Naive thymus-derived CD4-positive, alpha-beta T cell (primary cell): ENCODE results near the gene HOXA10. TPM values are rescaled to one million over a fixed set of nuclear protein-coding genes. Genes with fewer than 3 reads are reported as not detected.

Experiments used
- ATAC-seq: fragments of 150-1000 bp; cut with Tn5 transposase; 2 replicates; pipeline ENCODE4 v1.10.0; 2021; ENCODE audit warnings: mild to moderate bottlenecking, moderate library complexity
- CTCF ChIA-PET: fragments of 350-600 bp; sonication (Branson Sonifier 250); formaldehyde crosslinking; loops from one replicate; lab custom pipeline; 2021; ENCODE audit warnings: antibody characterized with exemption; lab: Charles Lee
- POLR2A ChIA-PET: fragments of 350-600 bp; sonication (Branson Sonifier 250); formaldehyde crosslinking; loops from one replicate; lab custom pipeline; 2021; ENCODE audit warnings: antibody characterized with exemption, inconsistent platforms; lab: Charles Lee
- DNase-seq, 9 donors: peaks; one replicate each; pipeline versions ENCODE4 v3.0.0 to v3.0.0-alpha.2; 2020 to 2022; ENCODE audit warnings: mixed read lengths in 1 of 9
- H3K27ac ChIP-seq: one replicate; pipeline ENCODE4 v1.7.0; 2013; ENCODE audit warnings: mild to moderate bottlenecking, low read depth, low read length, moderate library complexity
- H3K27me3 ChIP-seq, 2 donors: one replicate each; pipeline ENCODE4 v1.7.0; 2013; ENCODE audit warnings: low read length in 2 of 2, mild to moderate bottlenecking in 2 of 2, moderate library complexity in 2 of 2; ENCODE audit not compliant: control insufficient read depth in 2 of 2, insufficient read depth in 2 of 2
- H3K36me3 ChIP-seq, 3 experiments: 1 replicate in 2 of 3; 2 replicates in 1 of 3; pipeline ENCODE4 v1.7.0; 2013; ENCODE audit warnings: low read length in 3 of 3, mild to moderate bottlenecking in 3 of 3, moderate library complexity in 1 of 3; ENCODE audit not compliant: insufficient read depth in 3 of 3, control insufficient read depth in 2 of 3
- H3K4me1 ChIP-seq, 2 donors: one replicate each; pipeline ENCODE4 v1.7.0; 2013; ENCODE audit warnings: low read length in 2 of 2, mild to moderate bottlenecking in 2 of 2, moderate library complexity in 1 of 2; ENCODE audit not compliant: control insufficient read depth in 2 of 2, insufficient read depth in 2 of 2
- H3K4me3 ChIP-seq: 2 replicates; pipeline ENCODE4 v1.7.0; 2013; ENCODE audit warnings: mild to moderate bottlenecking, low read length
- H3K9me3 ChIP-seq, 3 experiments: 1 replicate in 2 of 3; 2 replicates in 1 of 3; pipeline ENCODE4 v1.7.0; 2013; ENCODE audit warnings: low read length in 3 of 3; ENCODE audit not compliant: control insufficient read depth in 2 of 3
- H3K27ac Mint-ChIP-seq, 9 donors: one replicate each; pipeline ENCODE4 v1.8.0; 2020 to 2022; ENCODE audit warnings: mixed read lengths in 9 of 9, mild to moderate bottlenecking in 8 of 9, moderate library complexity in 5 of 9, inconsistent platforms in 2 of 9
- H3K27me3 Mint-ChIP-seq, 5 donors: one replicate each; pipeline ENCODE4 v1.8.0; 2021 to 2022; ENCODE audit warnings: mixed read lengths in 5 of 5, mild to moderate bottlenecking in 1 of 5
- H3K36me3 Mint-ChIP-seq, 5 donors: one replicate each; pipeline ENCODE4 v1.8.0; 2020 to 2022; ENCODE audit warnings: mixed read lengths in 5 of 5, mild to moderate bottlenecking in 3 of 5, inconsistent platforms in 1 of 5
- H3K4me1 Mint-ChIP-seq, 7 donors: one replicate each; pipeline ENCODE4 v1.8.0; 2020 to 2022; ENCODE audit warnings: mixed read lengths in 7 of 7, mild to moderate bottlenecking in 3 of 7, inconsistent platforms in 1 of 7
- H3K4me3 Mint-ChIP-seq, 10 donors: one replicate each; pipeline ENCODE4 v1.8.0; 2020 to 2022; ENCODE audit warnings: mild to moderate bottlenecking in 10 of 10, mixed read lengths in 10 of 10, moderate library complexity in 6 of 10, inconsistent platforms in 2 of 10
- H3K9me3 Mint-ChIP-seq, 11 donors: one replicate each; pipeline ENCODE4 v1.8.0; 2020 to 2022; ENCODE audit warnings: mixed read lengths in 11 of 11, mild to moderate bottlenecking in 4 of 11, inconsistent platforms in 1 of 11, moderate library complexity in 1 of 11
- intact Hi-C, 2 donors: fragments of 100-400 bp; cut with micrococcal nuclease; formaldehyde crosslinking; loops; one replicate each; pipeline ENCODE4 v1.15.1; 2023
- polyA plus RNA-seq, 2 donors: library from polyadenylated mRNA; unstranded; fragments of 300-500 nt; fragmentation: Illumina TruSeq; gene quantifications; one replicate each; pipeline ENCODE4 v1.2.3, GENCODE V29; 2021
- total RNA-seq, 6 experiments: library from RNA in 5 of 6; stranded (reverse) in 5 of 6; gene quantifications; 1 replicate in 5 of 6; 2 replicates in 1 of 6; pipeline ENCODE4 v1.2.3 and lab custom pipeline; 2021 to 2026

HOXA10 gene
- total and polyA plus RNA-seq, 7 experiments from 2014 or later: 0.66 TPM; not detected in 6

- Histone ChIP-seq H3K4me3 (no peak overlapping the region), H3K36me3 (no peaks in the 10 kb centered on the region), H3K9me3 (no peaks in the 10 kb centered on the region), H3K4me1 (peaks cover 14 to 49% of the 10 kb centered on the region in 2 donors), H3K27ac (no peak overlapping the region), H3K27me3 (peaks cover 42 to 68% of the 10 kb centered on the region in 2 donors)
- Mint-ChIP-seq H3K4me1 (peaks cover 20 to 59% (median 30%) of the 10 kb centered on the region in 7 donors), H3K27ac (peak overlapping the region in 8 of 9 donors; percentile 5 to 69 (median 54)), H3K9me3 (peaks cover 0 to 19% (median 0%) of the 10 kb centered on the region in 11 donors), H3K27me3 (peaks cover 67 to 90% (median 71%) of the 10 kb centered on the region in 5 donors), H3K4me3 (peak overlapping the region in 4 of 10 donors; percentile 3 to 61 (median 46)), H3K36me3 (peaks cover 0 to 5% (median 5%) of the 10 kb centered on the region in 5 donors)
- ATAC-seq (no peak), DNase-seq (no peak)
- POLR2A ChIA-PET: no interaction called here
- intact Hi-C loops: loop anchor here (5.0 kb wide), 5 partner anchors 33 to 1212 kb away; partner anchors contain the start of genes EVX1 (in 1 of the 2) and SNX10 (in 1 of the 2)
- CTCF ChIA-PET: interaction anchor here (0.6 kb wide), 1 partner anchor 116 kb away, joined by 3 read pairs; no protein-coding TSS in a partner anchor
Measured at GRCh38 chr7:27164045-27164366, 10.1 kb downstream of the HOXA10 start.

- no peak overlapping the region for H3K27ac ChIP-seq
- DNase-seq (no peak), ATAC-seq (no peak)
- no peak overlapping the region for H3K4me3 ChIP-seq
- Mint-ChIP-seq H3K27me3 (peaks cover 67 to 90% (median 71%) of the 10 kb centered on the region in 5 donors), H3K27ac (peak overlapping the region in 8 of 9 donors; percentile 19 to 69 (median 55)), H3K36me3 (peaks cover 0 to 5% (median under 1%) of the 10 kb centered on the region in 5 donors), H3K4me3 (peak overlapping the region in 3 of 10 donors; percentile 3 to 61 (median 48)), H3K4me1 (peaks cover 15 to 59% (median 28%) of the 10 kb centered on the region in 7 donors), H3K9me3 (peaks cover 0 to 15% (median 0%) of the 10 kb centered on the region in 11 donors)
- CTCF ChIA-PET: interaction anchor here (0.6 to 3.4 kb wide), 4 partner anchors 14 to 1270 kb away, joined by 3 to 42 read pairs (median 6); no protein-coding TSS in a partner anchor
- H3K36me3 ChIP-seq: no peaks in the 10 kb centered on the region
- no peaks in the 10 kb centered on the region for H3K9me3 ChIP-seq
- intact Hi-C loops: loop anchor here (5.0 kb wide), 5 partner anchors 34 to 1211 kb away; partner anchors contain the start of genes EVX1 (in 1 of the 2) and SNX10 (in 1 of the 2)
- peaks cover 40 to 68% of the 10 kb centered on the region in 2 donors for H3K27me3 ChIP-seq
- POLR2A ChIA-PET: no interaction called here
- H3K4me1 ChIP-seq: peaks cover 14 to 45% of the 10 kb centered on the region in 2 donors
Measured at GRCh38 chr7:27163288-27164044, 10.7 kb downstream of the HOXA10 start.

- POLR2A ChIA-PET: no interaction called here
Measured at GRCh38 chr7:27162561-27163287, 11.4 kb downstream of the HOXA10 start.

GRCh38 chr7:27161721-27162560 lies 12.2 kb downstream of the HOXA10 start:
- Mint-ChIP-seq H3K4me3 (peak overlapping the region in 2 of 10 donors; percentile 48 to 58), H3K27me3 (peaks cover 69 to 90% (median 72%) of the 10 kb centered on the region in 5 donors), H3K36me3 (peaks cover 0 to 5% (median 0%) of the 10 kb centered on the region in 5 donors), H3K9me3 (peaks cover 0 to 15% (median 0%) of the 10 kb centered on the region in 11 donors), H3K4me1 (peaks cover 13 to 53% (median 33%) of the 10 kb centered on the region in 7 donors), H3K27ac (no peak overlapping the region)
- no peak overlapping the region for H3K4me3 ChIP-seq
- no peak for ATAC-seq
- ChIA-PET CTCF (interaction anchor here (0.9 to 3.4 kb wide), 9 partner anchors 12 to 1269 kb away, joined by 3 to 42 read pairs (median 5); no protein-coding TSS in a partner anchor), POLR2A (interaction anchor here (1.1 kb wide), 1 partner anchor 479 kb away, joined by 6 read pairs; no protein-coding TSS in a partner anchor)
- intact Hi-C loops: loop anchor here (1.0 to 5.0 kb wide), 16 partner anchors 11 to 1301 kb away; partner anchors contain the start of genes EVX1 (in 1 of the 2) and SNX10 (in 1 of the 2)
- no peak overlapping the region for H3K27ac ChIP-seq
- DNase-seq: no peak
- H3K36me3 ChIP-seq: no peaks in the 10 kb centered on the region
- peaks cover 26 to 66% of the 10 kb centered on the region in 2 donors for H3K27me3 ChIP-seq
- H3K4me1 ChIP-seq: peaks cover 18 to 43% of the 10 kb centered on the region in 2 donors
- H3K9me3 ChIP-seq: no peaks in the 10 kb centered on the region

More at GRCh38 chr7:27162561-27163287, 11.4 kb downstream of the HOXA10 start:
- H3K9me3 ChIP-seq: no peaks in the 10 kb centered on the region
- peaks cover 33 to 68% of the 10 kb centered on the region in 2 donors for H3K27me3 ChIP-seq
- intact Hi-C loops: loop anchor here (5.0 kb wide), 5 partner anchors 35 to 1210 kb away; partner anchors contain the start of genes EVX1 (in 1 of the 2) and SNX10 (in 1 of the 2)
- CTCF ChIA-PET: interaction anchor here (0.6 to 3.4 kb wide), 9 partner anchors 10 to 1269 kb away, joined by 3 to 42 read pairs (median 5); partner anchors contain the start of gene HOXA3
- Mint-ChIP-seq H3K27ac (no peak overlapping the region), H3K4me3 (no peak overlapping the region), H3K27me3 (peaks cover 69 to 90% (median 72%) of the 10 kb centered on the region in 5 donors), H3K4me1 (peaks cover 20 to 59% (median 34%) of the 10 kb centered on the region in 7 donors), H3K9me3 (peaks cover 0 to 13% (median 0%) of the 10 kb centered on the region in 11 donors), H3K36me3 (peaks cover 0 to 5% (median 0%) of the 10 kb centered on the region in 5 donors)
- H3K4me1 ChIP-seq: peaks cover 18 to 45% of the 10 kb centered on the region in 2 donors
- ATAC-seq (no peak), DNase-seq (no peak)
- H3K4me3 ChIP-seq: no peak overlapping the region
- H3K36me3 ChIP-seq: no peaks in the 10 kb centered on the region
- H3K27ac ChIP-seq: no peak overlapping the region

GRCh38 chr7:27161214-27161720 lies 12.9 kb downstream of the HOXA10 start:
- no peak for DNase-seq
- Mint-ChIP-seq H3K27me3 (peaks cover 65 to 88% (median 75%) of the 10 kb centered on the region in 5 donors), H3K9me3 (peaks cover 0 to 16% (median 0%) of the 10 kb centered on the region in 11 donors), H3K4me3 (peak overlapping the region; percentile 71 to 84 (median 78)), H3K36me3 (peaks cover 0 to 5% (median 0%) of the 10 kb centered on the region in 5 donors), H3K27ac (no peak overlapping the region), H3K4me1 (peaks cover 13 to 51% (median 35%) of the 10 kb centered on the region in 7 donors)
- H3K9me3 ChIP-seq: no peaks in the 10 kb centered on the region
- H3K27me3 ChIP-seq: peaks cover 23 to 61% of the 10 kb centered on the region in 2 donors
- ChIA-PET POLR2A (interaction anchor here (1.0 to 1.1 kb wide), 5 partner anchors 17 to 1267 kb away, joined by 3 to 6 read pairs (median 3); no protein-coding TSS in a partner anchor), CTCF (interaction anchor here (0.5 to 3.4 kb wide), 17 partner anchors 12 to 1268 kb away, joined by 3 to 42 read pairs (median 4); no protein-coding TSS in a partner anchor)
- no peak overlapping the region for H3K27ac ChIP-seq
- ATAC-seq: peak; percentile 46
- H3K4me1 ChIP-seq: peaks cover 21 to 38% of the 10 kb centered on the region in 2 donors
- no peaks in the 10 kb centered on the region for H3K36me3 ChIP-seq
- H3K4me3 ChIP-seq: peak overlapping the region; percentile 81
- intact Hi-C loops: loop anchor here (1.0 to 5.0 kb wide), 16 partner anchors 11 to 1300 kb away; partner anchors contain the start of genes EVX1 (in 1 of the 2) and SNX10 (in 1 of the 2)
